Stimulated activated CD4-positive, alpha-beta T cell treated with anti-CD3 and anti-CD28 coated beads, TNF-alpha, amount 100 ng/mL, for 48 hours (primary cell): Measurements from ENCODE around the gene ANKRD49.

ENCODE experiments used
- DNase-seq, 3 donors: peaks; one replicate each; pipeline ENCODE4 v3.0.0-alpha.2; 2020; ENCODE audit warnings: low read depth in 3 of 3

ANKRD49 gene

GRCh38 chr11:94544646-94545263, 51.0 kb downstream of the ANKRD49 start:
- DNase-seq = peak in 1 of 3 donors; percentile 8

GRCh38 chr11:94545264-94546161, 51.7 kb downstream of the ANKRD49 start:
- no peak for DNase-seq

DNA sequence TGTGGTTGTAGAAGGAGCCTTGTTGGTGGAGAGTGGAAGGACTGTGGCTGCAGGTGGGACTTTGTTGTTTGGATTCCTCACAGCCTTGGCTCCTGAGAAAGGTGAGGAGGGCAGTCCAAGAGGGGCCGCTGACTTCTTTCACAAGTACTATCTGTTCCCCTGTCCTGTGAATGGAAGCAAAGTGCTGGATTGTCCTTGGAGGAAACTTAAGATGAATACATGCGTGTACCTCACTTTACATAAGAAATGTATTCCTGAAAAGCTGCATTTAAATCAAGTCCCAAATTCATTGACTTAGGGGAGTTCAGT, 52.3 kb downstream of the ANKRD49 start:
- DNase-seq = no peak

- DNase-seq = no peak
Measured at GRCh38 chr11:94546886-94547285, 53.1 kb downstream of the ANKRD49 start.

DNA sequence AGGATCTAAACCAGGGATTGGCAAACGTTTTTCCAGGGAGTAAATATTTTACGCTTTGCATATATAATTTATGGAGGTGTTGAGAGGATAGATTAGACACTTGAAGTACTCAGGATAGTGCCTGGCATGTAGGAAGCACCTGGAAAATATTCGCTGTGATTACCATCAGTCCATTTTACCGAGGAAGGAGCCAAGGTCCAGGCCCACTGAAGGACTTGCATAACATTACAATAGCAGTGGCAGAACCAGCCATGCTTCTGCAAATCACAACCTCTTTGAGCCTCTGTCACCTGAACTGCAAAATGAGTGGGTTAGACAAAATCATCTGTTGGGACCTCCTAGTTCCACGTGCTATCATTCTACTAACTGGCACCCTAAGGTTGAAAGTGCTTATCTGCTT, 55.4 kb downstream of the ANKRD49 start:
- no peak for DNase-seq
